HS-5 (cell line): ENCODE results near the gene LHX2.

Experiments used
- DNase-seq: peaks from one replicate; pipeline ENCODE4 v3.0.0-alpha.2; 2012; ENCODE audit warnings: low read depth

Gene LHX2

GRCh38 chr9:124013309-124014210 is 2.0 kb downstream of the LHX2 start:
- no peak for DNase-seq

GRCh38 chr9:124014211-124014955 is 2.8 kb downstream of the LHX2 start:
- no peak for DNase-seq

GRCh38 chr9:124014956-124015660 is 3.5 kb downstream of the LHX2 start:
- no peak for DNase-seq

GRCh38 chr9:124015661-124016131 is 4.1 kb downstream of the LHX2 start:
- no peak for DNase-seq

GRCh38 chr9:124016175-124017050 is 4.8 kb downstream of the LHX2 start:
- DNase-seq = no peak

GRCh38 chr9:124017051-124017928 is 5.7 kb downstream of the LHX2 start:
- DNase-seq = no peak

GRCh38 chr9:124017929-124018729 is 6.6 kb downstream of the LHX2 start:
- DNase-seq = no peak

GRCh38 chr9:124018730-124019697 is 7.4 kb downstream of the LHX2 start:
- no peak for DNase-seq

GRCh38 chr9:124019771-124020519 is 8.4 kb downstream of the LHX2 start:
- DNase-seq = no peak

GRCh38 chr9:124020520-124021384 is 9.2 kb downstream of the LHX2 start:
- no peak for DNase-seq

GRCh38 chr9:124021385-124021769 is 9.8 kb downstream of the LHX2 start:
- DNase-seq = no peak

GRCh38 chr9:124022201-124023121 is 10.9 kb downstream of the LHX2 start:
- DNase-seq = no peak

- no peak for DNase-seq
Measured at GRCh38 chr9:124024107-124024506, 12.5 kb downstream of the LHX2 start.

GRCh38 chr9:124029617-124030016 is 18.0 kb downstream of the LHX2 start:
- no peak for DNase-seq

- no peak for DNase-seq
Measured at GRCh38 chr9:124030969-124031451, 19.4 kb downstream of the LHX2 start.
